Activated naive CD8-positive, alpha-beta T cell (primary cell): Measurements from ENCODE around the gene PLCG2.

Experiments used
- H3K27ac Mint-ChIP-seq: one replicate; pipeline ENCODE4 v1.8.0; 2021; ENCODE audit warnings: mixed read lengths
- H3K27me3 Mint-ChIP-seq: one replicate; pipeline ENCODE4 v1.8.0; 2021; ENCODE audit warnings: mixed read lengths
- H3K36me3 Mint-ChIP-seq: one replicate; pipeline ENCODE4 v1.8.0; 2021; ENCODE audit warnings: mixed read lengths
- H3K4me1 Mint-ChIP-seq: one replicate; pipeline ENCODE4 v1.8.0; 2021; ENCODE audit warnings: low read depth, mixed read lengths
- H3K4me3 Mint-ChIP-seq: one replicate; pipeline ENCODE4 v1.8.0; 2021; ENCODE audit warnings: mild to moderate bottlenecking, mixed read lengths
- H3K9me3 Mint-ChIP-seq: one replicate; pipeline ENCODE4 v1.8.0; 2021; ENCODE audit warnings: low read depth, mixed read lengths

The PLCG2 gene

GRCh38 chr16:81831722-81832126 lies 52.6 kb downstream of the PLCG2 start:
- Mint-ChIP-seq H3K27me3 (peaks cover 3% of the 10 kb centered on the region), H3K4me1 (peaks cover 11% of the 10 kb centered on the region), H3K9me3 (no peaks in the 10 kb centered on the region), H3K27ac (no peak overlapping the region), H3K36me3 (peaks cover 2% of the 10 kb centered on the region), H3K4me3 (no peak overlapping the region)

GRCh38 chr16:81832801-81833547 lies 53.9 kb downstream of the PLCG2 start:
- no peak overlapping the region for H3K27ac Mint-ChIP-seq
- H3K9me3 Mint-ChIP-seq: no peaks in the 10 kb centered on the region
- peaks cover 11% of the 10 kb centered on the region for H3K4me1 Mint-ChIP-seq
- H3K36me3 Mint-ChIP-seq: peaks cover 2% of the 10 kb centered on the region
- H3K4me3 Mint-ChIP-seq: no peak overlapping the region
- peaks cover 3% of the 10 kb centered on the region for H3K27me3 Mint-ChIP-seq

- Mint-ChIP-seq H3K4me3 (no peak overlapping the region), H3K27me3 (peaks cover 3% of the 10 kb centered on the region), H3K4me1 (peaks cover 11% of the 10 kb centered on the region), H3K27ac (no peak overlapping the region), H3K9me3 (no peaks in the 10 kb centered on the region), H3K36me3 (peaks cover 2% of the 10 kb centered on the region)
Observed at GRCh38 chr16:81833751-81834150, 54.7 kb downstream of the PLCG2 start.

- Mint-ChIP-seq H3K4me3 (no peak overlapping the region), H3K36me3 (no peaks in the 10 kb centered on the region), H3K9me3 (no peaks in the 10 kb centered on the region), H3K4me1 (peaks cover 11% of the 10 kb centered on the region), H3K27ac (no peak overlapping the region), H3K27me3 (peaks cover 3% of the 10 kb centered on the region)
Observed at GRCh38 chr16:81834868-81835267, 55.8 kb downstream of the PLCG2 start.

GRCh38 chr16:81836279-81837054 lies 57.4 kb downstream of the PLCG2 start:
- Mint-ChIP-seq H3K4me1 (peaks cover 11% of the 10 kb centered on the region), H3K27me3 (peaks cover 3% of the 10 kb centered on the region), H3K9me3 (no peaks in the 10 kb centered on the region), H3K4me3 (no peak overlapping the region), H3K36me3 (no peaks in the 10 kb centered on the region), H3K27ac (no peak overlapping the region)

GRCh38 chr16:81837312-81837751 lies 58.2 kb downstream of the PLCG2 start:
- no peak overlapping the region for H3K27ac Mint-ChIP-seq
- H3K4me1 Mint-ChIP-seq: peaks cover 3% of the 10 kb centered on the region
- H3K9me3 Mint-ChIP-seq: no peaks in the 10 kb centered on the region
- no peaks in the 10 kb centered on the region for H3K36me3 Mint-ChIP-seq
- peaks cover 3% of the 10 kb centered on the region for H3K27me3 Mint-ChIP-seq
- no peak overlapping the region for H3K4me3 Mint-ChIP-seq

- no peaks in the 10 kb centered on the region for H3K4me1 Mint-ChIP-seq
Observed at GRCh38 chr16:81838794-81839193, 59.7 kb downstream of the PLCG2 start.

GRCh38 chr16:81841722-81842121 lies 62.6 kb downstream of the PLCG2 start:
- no peaks in the 10 kb centered on the region for H3K27me3 Mint-ChIP-seq
- H3K4me1 Mint-ChIP-seq: no peaks in the 10 kb centered on the region
- H3K4me3 Mint-ChIP-seq: no peak overlapping the region
- H3K27ac Mint-ChIP-seq: no peak overlapping the region
- no peaks in the 10 kb centered on the region for H3K36me3 Mint-ChIP-seq
- no peaks in the 10 kb centered on the region for H3K9me3 Mint-ChIP-seq

More at GRCh38 chr16:81838794-81839193, 59.7 kb downstream of the PLCG2 start:
- no peak overlapping the region for H3K4me3 Mint-ChIP-seq
- H3K36me3 Mint-ChIP-seq: no peaks in the 10 kb centered on the region
- no peak overlapping the region for H3K27ac Mint-ChIP-seq
- H3K27me3 Mint-ChIP-seq: peaks cover 3% of the 10 kb centered on the region
- no peaks in the 10 kb centered on the region for H3K9me3 Mint-ChIP-seq

GRCh38 chr16:81842564-81843242 lies 63.6 kb downstream of the PLCG2 start:
- Mint-ChIP-seq H3K36me3 (no peaks in the 10 kb centered on the region), H3K4me3 (no peak overlapping the region), H3K4me1 (no peaks in the 10 kb centered on the region), H3K27ac (no peak overlapping the region), H3K27me3 (no peaks in the 10 kb centered on the region), H3K9me3 (no peaks in the 10 kb centered on the region)

GRCh38 chr16:81843243-81843582 lies 64.1 kb downstream of the PLCG2 start:
- Mint-ChIP-seq H3K4me3 (no peak overlapping the region), H3K9me3 (no peaks in the 10 kb centered on the region), H3K27me3 (no peaks in the 10 kb centered on the region), H3K27ac (no peak overlapping the region), H3K4me1 (no peaks in the 10 kb centered on the region), H3K36me3 (no peaks in the 10 kb centered on the region)

GRCh38 chr16:81843683-81844082 lies 64.6 kb downstream of the PLCG2 start:
- H3K36me3 Mint-ChIP-seq: no peaks in the 10 kb centered on the region
- no peaks in the 10 kb centered on the region for H3K9me3 Mint-ChIP-seq
- H3K4me1 Mint-ChIP-seq: no peaks in the 10 kb centered on the region
- H3K4me3 Mint-ChIP-seq: no peak overlapping the region
- no peaks in the 10 kb centered on the region for H3K27me3 Mint-ChIP-seq
- H3K27ac Mint-ChIP-seq: no peak overlapping the region

- Mint-ChIP-seq H3K9me3 (no peaks in the 10 kb centered on the region), H3K36me3 (no peaks in the 10 kb centered on the region), H3K27ac (no peak overlapping the region), H3K27me3 (no peaks in the 10 kb centered on the region), H3K4me3 (no peak overlapping the region), H3K4me1 (no peaks in the 10 kb centered on the region)
Observed at GRCh38 chr16:81846105-81846504, 67.0 kb downstream of the PLCG2 start.

GRCh38 chr16:81848306-81848853 lies 69.3 kb downstream of the PLCG2 start:
- no peaks in the 10 kb centered on the region for H3K36me3 Mint-ChIP-seq
- no peaks in the 10 kb centered on the region for H3K9me3 Mint-ChIP-seq
- no peaks in the 10 kb centered on the region for H3K4me1 Mint-ChIP-seq
- H3K27me3 Mint-ChIP-seq: peaks cover 2% of the 10 kb centered on the region
- H3K4me3 Mint-ChIP-seq: no peak overlapping the region
- no peak overlapping the region for H3K27ac Mint-ChIP-seq

GRCh38 chr16:81850197-81850944 lies 71.3 kb downstream of the PLCG2 start:
- H3K9me3 Mint-ChIP-seq: no peaks in the 10 kb centered on the region
- no peak overlapping the region for H3K4me3 Mint-ChIP-seq
- no peak overlapping the region for H3K27ac Mint-ChIP-seq

More at GRCh38 chr16:81850197-81850944, 71.3 kb downstream of the PLCG2 start:
- H3K36me3 Mint-ChIP-seq: no peaks in the 10 kb centered on the region
- peaks cover 2% of the 10 kb centered on the region for H3K27me3 Mint-ChIP-seq
- H3K4me1 Mint-ChIP-seq: no peaks in the 10 kb centered on the region
